GM21526 (cell line): ENCODE results near the gene CDKN1B.

Experiments
- ATAC-seq: cut with Tn5 transposase; IDR thresholded peaks from one replicate; pipeline ENCODE4 v1.9.1; 2021; ENCODE audit warnings: moderate library complexity; ENCODE audit not compliant: unreplicated experiment, low FRiP score

The CDKN1B gene

GRCh38 chr12:12700254-12700653, 16.9 kb upstream of the CDKN1B start:
- no peak for ATAC-seq

GRCh38 chr12:12701457-12701856, 15.7 kb upstream of the CDKN1B start:
- no peak for ATAC-seq

GRCh38 chr12:12704593-12705230, 12.5 kb upstream of the CDKN1B start:
- peak; percentile 46 for ATAC-seq

GRCh38 chr12:12705838-12706520, 11.2 kb upstream of the CDKN1B start:
- ATAC-seq: no peak

- ATAC-seq: no peak
Measured at GRCh38 chr12:12713932-12714275, 3.3 kb upstream of the CDKN1B start.

GRCh38 chr12:12714276-12715021, 2.7 kb upstream of the CDKN1B start:
- peak; percentile 35 for ATAC-seq

- ATAC-seq: no peak
Measured at GRCh38 chr12:12715128-12715458, 2.1 kb upstream of the CDKN1B start.

- no peak for ATAC-seq
Measured at GRCh38 chr12:12715459-12716150, 1.6 kb upstream of the CDKN1B start.

- no peak for ATAC-seq
Measured at GRCh38 chr12:12716151-12716792, 896 bp upstream of the CDKN1B start.

GRCh38 chr12:12717586-12718380, 615 bp downstream of the CDKN1B start:
- no peak for ATAC-seq

- ATAC-seq: no peak
Measured at GRCh38 chr12:12718381-12718759, 1.2 kb downstream of the CDKN1B start.

- ATAC-seq: no peak
Measured at GRCh38 chr12:12718853-12719252, 1.7 kb downstream of the CDKN1B start.

- ATAC-seq: no peak
Measured at GRCh38 chr12:12719496-12719895, 2.3 kb downstream of the CDKN1B start.

- no peak for ATAC-seq
Measured at GRCh38 chr12:12720052-12720451, 2.9 kb downstream of the CDKN1B start.

- ATAC-seq: no peak
Measured at GRCh38 chr12:12720672-12721161, 3.5 kb downstream of the CDKN1B start.

- no peak for ATAC-seq
Measured at GRCh38 chr12:12721176-12721751, 4.1 kb downstream of the CDKN1B start.

- no peak for ATAC-seq
Measured at GRCh38 chr12:12721814-12722434, 4.8 kb downstream of the CDKN1B start.

GRCh38 chr12:12722435-12723148, 5.4 kb downstream of the CDKN1B start:
- no peak for ATAC-seq
